GM19455 (cell line): ENCODE data around the gene GAS2L1.

Experiments
- ATAC-seq: cut with Tn5 transposase; IDR thresholded peaks from one replicate; pipeline ENCODE4 v1.9.1; 2021; ENCODE audit not compliant: unreplicated experiment

Gene GAS2L1

GRCh38 chr22:29306175-29306834 is at the start of gene GAS2L1:
GAS2L1 (plus strand) TSS chr22:29306650; CDS start chr22:29308106, 1,456 bp downstream.
- no peak for ATAC-seq

GRCh38 chr22:29257751-29258181 is 48.7 kb upstream of the GAS2L1 start:
- ATAC-seq = no peak

GRCh38 chr22:29258407-29259252 is 47.8 kb upstream of the GAS2L1 start:
- no peak for ATAC-seq

GRCh38 chr22:29259253-29259899 is 47.1 kb upstream of the GAS2L1 start:
- no peak for ATAC-seq

- no peak for ATAC-seq
Observed at GRCh38 chr22:29260031-29260560, 46.4 kb upstream of the GAS2L1 start.

- ATAC-seq = no peak
Observed at GRCh38 chr22:29260601-29261315, 45.7 kb upstream of the GAS2L1 start.

- no peak for ATAC-seq
Observed at GRCh38 chr22:29263791-29264276, 42.6 kb upstream of the GAS2L1 start.

- no peak for ATAC-seq
Observed at GRCh38 chr22:29265305-29265704, 41.1 kb upstream of the GAS2L1 start.

GRCh38 chr22:29265929-29266328 is 40.5 kb upstream of the GAS2L1 start:
- ATAC-seq = no peak

GRCh38 chr22:29266564-29267461 is 39.6 kb upstream of the GAS2L1 start:
- no peak for ATAC-seq

GRCh38 chr22:29267462-29267857 is 39.0 kb upstream of the GAS2L1 start:
- ATAC-seq = peak; percentile 36

GRCh38 chr22:29267858-29268510 is 38.5 kb upstream of the GAS2L1 start, which contains the start of the genes EWSR1 and RHBDD3:
EWSR1 (plus strand) TSS chr22:29268268; CDS start chr22:29268337, 69 bp downstream.
RHBDD3 (minus strand) TSS chr22:29267981; CDS start chr22:29265626, 2,355 bp downstream.
- peak; percentile 72 for ATAC-seq

GRCh38 chr22:29268511-29269229 is 37.8 kb upstream of the GAS2L1 start:
- ATAC-seq = peak; percentile 26

GRCh38 chr22:29269230-29269604 is 37.2 kb upstream of the GAS2L1 start:
- ATAC-seq = no peak

- no peak for ATAC-seq
Observed at GRCh38 chr22:29269731-29270474, 36.5 kb upstream of the GAS2L1 start.

- ATAC-seq = no peak
Observed at GRCh38 chr22:29270475-29271271, 35.8 kb upstream of the GAS2L1 start.

- ATAC-seq = no peak
Observed at GRCh38 chr22:29272624-29273023, 33.8 kb upstream of the GAS2L1 start.
